A549 (cell line): ENCODE data around the gene ALDH1A1. TPM values are rescaled to one million over a fixed set of nuclear protein-coding genes. Genes with fewer than 3 reads are reported as not detected.

Experiments
- ATAC-seq, 2 experiments: fragments of 200-7000 bp in 1 of 2; fragments of >200 bp in 1 of 2; cut with Nextera tagmentation in 1 of 2; cut with Tn5 transposase in 1 of 2; 3 replicates each; pipeline versions ENCODE4 v1.8.0 to v1.9.1; 2018 to 2020; ENCODE audit warnings: mild to moderate bottlenecking in 1 of 2, moderate library complexity in 1 of 2
- CTCF ChIA-PET: fragments of 300-600 bp; sonication (Branson Sonifier 250); formaldehyde crosslinking; extraction: SDS; loops from one replicate; lab custom pipeline; 2021; ENCODE audit warnings: antibody characterized with exemption, inconsistent platforms; lab: Yijun Ruan, JAX
- POLR2A ChIA-PET: fragments of 350-600 bp; formaldehyde crosslinking; extraction: SDS; loops from one replicate; lab custom pipeline; 2021; ENCODE audit warnings: antibody characterized with exemption, inconsistent platforms; lab: Yijun Ruan, JAX
- DNase-seq, 2 experiments: peaks; one replicate each; pipeline versions ENCODE4 v3.0.0 to v3.0.0-alpha.2; 2011 to 2016; ENCODE audit warnings: low read depth in 1 of 2, low spot score in 1 of 2
- FAIRE-seq: peaks from 2 replicates; lab custom pipeline; 2011; peaks lifted over from hg19 to GRCh38; lab: Jason Lieb, UNC
- H3K27ac ChIP-seq, 2 experiments: fragments of >200 bp; sonication (Bioruptor Twin); formaldehyde crosslinking; 3 replicates each; pipeline ENCODE4 v1.5.1; 2016 to 2017
- H3K4me1 ChIP-seq: fragments of >200 bp; sonication (Bioruptor Twin); formaldehyde crosslinking; 3 replicates; pipeline ENCODE4 v1.6.1; 2016
- H3K4me2 ChIP-seq: fragments of >200 bp; sonication (Bioruptor Twin); formaldehyde crosslinking; 3 replicates; pipeline ENCODE4 v1.6.1; 2016
- H3K4me3 ChIP-seq: fragments of >200 bp; sonication (Bioruptor Twin); formaldehyde crosslinking; 3 replicates; pipeline ENCODE4 v1.5.1; 2016
- H3K9me3 ChIP-seq: fragments of >200 bp; sonication (Bioruptor Twin); formaldehyde crosslinking; 3 replicates; pipeline ENCODE4 v1.6.1; 2016
- CBX2 ChIP-seq: fragments of 200-600 bp; sonication (generic); IDR thresholded peaks from 2 replicates; pipeline ENCODE4 v1.6.1; 2016; ENCODE audit warnings: low read depth, mild to moderate bottlenecking, borderline replicate concordance
- CEBPB ChIP-seq, 2 experiments: fragments of >200 bp in 1 of 2; sonication (Bioruptor Twin) in 1 of 2; formaldehyde crosslinking in 1 of 2; IDR thresholded peaks; 2 replicates each; pipeline ENCODE4 v1.6.1; 2012 to 2016
- GATA3 ChIP-seq: IDR thresholded peaks from 2 replicates; pipeline ENCODE4 v1.6.1; 2012; ENCODE audit warnings: borderline replicate concordance
- HDAC2 ChIP-seq: fragments of 200-600 bp; sonication (generic); IDR thresholded peaks from 2 replicates; pipeline ENCODE4 v1.6.1; 2016
- HOXA7 ChIP-seq: fragments of 250-450 bp; sonication (Bioruptor Pico); IDR thresholded peaks from 2 replicates; pipeline ENCODE4 v1.5.0; 2020; ENCODE audit warnings: mild to moderate bottlenecking, moderate library complexity
- JUN ChIP-seq, 2 experiments: fragments of >200 bp; sonication (Bioruptor Twin); formaldehyde crosslinking; IDR thresholded peaks; 2 replicates in 1 of 2; 3 replicates in 1 of 2; pipeline ENCODE4 v1.6.1; 2016 to 2017
- NFE2L2 ChIP-seq: fragments of 150-350 bp; conservative IDR thresholded peaks from 2 replicates; pipeline ENCODE4 v1.6.1; 2014; ENCODE audit warnings: low read length
- RFX5 ChIP-seq: fragments of 450-650 bp; IDR thresholded peaks from 2 replicates; pipeline ENCODE4 v1.7.1; 2014; ENCODE audit warnings: antibody characterized with exemption, mild to moderate bottlenecking, moderate library complexity
- RNF2 ChIP-seq: fragments of 200-600 bp; sonication (generic); IDR thresholded peaks from 2 replicates; pipeline ENCODE4 v1.6.1; 2016; ENCODE audit warnings: low read depth, mild to moderate bottlenecking, antibody characterized with exemption, moderate library complexity, borderline replicate concordance
- SMC3 ChIP-seq: fragments of >200 bp; sonication (Bioruptor Twin); formaldehyde crosslinking; IDR thresholded peaks from 3 replicates; pipeline ENCODE4 v1.6.1; 2018; ENCODE audit warnings: inconsistent platforms
- TFCP2L1 ChIP-seq: fragments of 250-450 bp; sonication (Bioruptor Pico); IDR thresholded peaks from 2 replicates; pipeline ENCODE4 v1.5.0; 2021; ENCODE audit warnings: mild to moderate bottlenecking
- ZFP36 ChIP-seq: fragments of 450-650 bp; IDR thresholded peaks from 2 replicates; pipeline ENCODE4 v1.6.1; 2014; ENCODE audit warnings: borderline replicate concordance; ENCODE audit not compliant: partially characterized antibody
- ZNF302 ChIP-seq: fragments of 250-450 bp; sonication (Bioruptor Pico); IDR thresholded peaks from 2 replicates; pipeline ENCODE4 v1.9.0; 2021; ENCODE audit warnings: inconsistent platforms, mild to moderate bottlenecking, moderate library complexity
- WGBS: methylation state at CpG from one replicate; pipeline ENCODE4 v1.1.6; 2017; ENCODE audit errors: missing lambda C conversion rate; 5-methylcytosine and 5-hydroxymethylcytosine counted together
- polyA plus RNA-seq, 4 experiments: library from polyadenylated mRNA; depleted of rRNA in 3 of 4; stranded (reverse); fragments of >200 nt; fragmentation: RNase III in 1 of 4; extraction: RNeasy Plus Mini Kit Qiagen cat#74134 plus additional on column Dnase treatment in 1 of 4; gene quantifications; 2 replicates in 3 of 4; 3 replicates in 1 of 4; pipeline ENCODE4 v1.2.3, GENCODE V29; 2011 to 2017
- TF ChIP-seq, protein P1 (sequence below): fragments of >200 bp; sonication (Bioruptor Twin); formaldehyde crosslinking; IDR thresholded peaks from 3 replicates; pipeline ENCODE4 v1.6.1; 2016
- TF ChIP-seq, protein P2 (sequence below): fragments of 450-650 bp; IDR thresholded peaks from 2 replicates; pipeline ENCODE4 v1.6.1; 2014; ENCODE audit warnings: antibody characterized with exemption
- TF ChIP-seq, protein P3 (sequence below): fragments of 250-450 bp; sonication (Bioruptor Pico); IDR thresholded peaks from 2 replicates; pipeline ENCODE4 v1.5.0; 2020; ENCODE audit warnings: low read depth, mild to moderate bottlenecking, moderate library complexity

Gene ALDH1A1
- polyA plus RNA-seq, 2 of the 4 experiments (the other 2 are of a cell fraction), result 8,617 to 9,987 TPM

DNA sequence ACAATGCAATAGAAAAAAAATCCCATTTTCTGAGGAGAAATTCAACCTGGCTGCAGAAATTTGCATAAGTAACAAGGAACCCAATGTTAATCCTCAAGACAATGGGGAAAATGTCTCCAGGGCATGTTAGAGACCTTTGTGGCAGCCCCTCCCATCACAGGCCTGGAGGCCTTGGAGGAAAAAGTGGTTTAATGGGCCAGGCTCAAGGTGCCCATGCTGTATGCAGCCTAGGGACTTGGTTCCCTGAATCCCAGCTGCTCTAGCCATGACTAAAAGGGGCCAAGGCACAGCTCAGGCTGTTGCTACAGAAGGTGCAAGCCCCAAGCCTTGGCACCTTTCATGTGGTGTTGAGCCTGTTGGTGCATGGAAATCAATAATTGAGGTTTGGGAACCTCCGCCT, 66.5 kb downstream of the ALDH1A1 start:
- Histone ChIP-seq H3K4me1 (peaks cover 17% of the 10 kb centered on the region; the same call in 2 of the 3 replicates), H3K4me2 (no peak overlapping the region), H3K4me3 (no peak overlapping the region), H3K9me3 (peaks cover 2% of the 10 kb centered on the region; the same call in 1 of the 3 replicates), H3K27ac (no peak overlapping the region)
- DNase-seq (no peak), ATAC-seq (0 out of 6 replicates have a peak, but pooled peaks of 1 of the 2 experiments have one; percentile 0), FAIRE-seq (no peak)
- peak; percentile 53 for TF ChIP-seq ZFP36
- TF ChIP-seq, protein P1, sequence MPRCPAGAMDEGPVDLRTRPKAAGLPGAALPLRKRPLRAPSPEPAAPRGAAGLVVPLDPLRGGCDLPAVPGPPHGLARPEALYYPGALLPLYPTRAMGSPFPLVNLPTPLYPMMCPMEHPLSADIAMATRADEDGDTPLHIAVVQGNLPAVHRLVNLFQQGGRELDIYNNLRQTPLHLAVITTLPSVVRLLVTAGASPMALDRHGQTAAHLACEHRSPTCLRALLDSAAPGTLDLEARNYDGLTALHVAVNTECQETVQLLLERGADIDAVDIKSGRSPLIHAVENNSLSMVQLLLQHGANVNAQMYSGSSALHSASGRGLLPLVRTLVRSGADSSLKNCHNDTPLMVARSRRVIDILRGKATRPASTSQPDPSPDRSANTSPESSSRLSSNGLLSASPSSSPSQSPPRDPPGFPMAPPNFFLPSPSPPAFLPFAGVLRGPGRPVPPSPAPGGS, result no peak
- WGBS, result 100% methylated on average over 1 of the region's 1 CpG
- ChIA-PET POLR2A (no interaction called here), CTCF (interaction anchor here (1.3 kb wide), 1 partner anchor 15 kb away, joined by 4 read pairs; no protein-coding TSS in a partner anchor)

DNA sequence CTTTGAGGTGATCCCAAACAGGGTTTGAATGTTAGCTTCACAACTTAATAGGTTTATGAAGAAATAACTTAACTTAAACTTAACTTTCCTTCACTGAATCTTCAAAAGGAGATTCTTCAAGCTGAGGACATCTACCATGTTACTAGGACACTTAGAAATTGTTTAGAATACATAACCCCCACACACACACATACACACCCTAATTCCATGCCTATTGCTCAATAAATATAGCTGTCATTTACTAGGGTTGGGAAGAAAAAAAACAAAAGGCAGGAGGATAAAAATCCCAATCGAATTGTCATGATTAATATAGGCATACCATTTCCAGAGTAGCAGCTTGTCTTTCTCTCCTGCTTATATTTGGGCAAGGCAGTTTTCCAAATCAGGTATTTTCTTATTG, 68.3 kb downstream of the ALDH1A1 start:
- Histone ChIP-seq H3K4me2 (no peak overlapping the region), H3K4me3 (no peak overlapping the region), H3K4me1 (peaks cover 14% of the 10 kb centered on the region; the same call in 2 of the 3 replicates), H3K27ac (no peak overlapping the region; a peak in 1 of 6 replicates), H3K9me3 (peaks cover 2% of the 10 kb centered on the region; the same call in 1 of the 3 replicates)
- TF ChIP-seq ZNF302 (CRISPR knock-in tag), result no peak
- 0 out of 4 replicates have a peak, but pooled peaks of 1 of the 2 experiments have one; percentile 15 for TF ChIP-seq CEBPB (IDR thresholded peaks at IDR 0.05)
- FAIRE-seq, result no peak
- POLR2A ChIA-PET, result no interaction called here
- CTCF ChIA-PET, result interaction anchor here (1.2 to 3.6 kb wide), 2 partner anchors 12 to 316 kb away, joined by 4 to 22 read pairs; no protein-coding TSS in a partner anchor
- no peak for ATAC-seq
- no peak for DNase-seq
- WGBS, result 17% methylated on average over 1 of the region's 1 CpG

DNA sequence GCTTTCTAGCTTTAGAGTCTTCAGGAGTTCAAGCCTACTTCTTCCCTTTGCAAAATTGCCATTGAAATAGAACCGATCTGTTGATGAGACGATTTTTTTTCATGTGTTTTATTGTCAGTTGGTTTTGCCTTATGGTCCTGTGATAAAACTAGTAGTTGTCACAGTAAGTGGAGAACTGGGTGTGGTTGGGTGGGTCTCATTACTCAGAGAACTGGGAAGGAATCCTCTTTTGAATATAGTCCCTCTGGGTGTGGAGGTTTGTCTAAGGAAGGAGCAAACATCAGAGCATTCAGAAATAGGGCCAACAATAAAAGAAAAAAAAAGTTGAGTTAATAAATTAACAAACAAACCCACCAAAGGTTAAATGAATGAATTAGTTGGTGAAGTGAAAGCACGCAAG, 69.0 kb downstream of the ALDH1A1 start:
- no peak for ATAC-seq
- no peak for DNase-seq
- Histone ChIP-seq H3K4me2 (no peak overlapping the region), H3K27ac (no peak overlapping the region), H3K9me3 (peaks cover 2% of the 10 kb centered on the region; the same call in 1 of the 3 replicates), H3K4me3 (no peak overlapping the region), H3K4me1 (peaks cover 14% of the 10 kb centered on the region; the same call in 2 of the 3 replicates)
- ChIA-PET POLR2A (no interaction called here), CTCF (interaction anchor here (1.2 to 3.6 kb wide), 2 partner anchors 11 to 316 kb away, joined by 4 to 22 read pairs; no protein-coding TSS in a partner anchor)
- 77% methylated on average over 3 of the region's 3 CpGs for WGBS
- no peak for FAIRE-seq
- TF ChIP-seq NFE2L2, result no peak
- TF ChIP-seq, protein P2, sequence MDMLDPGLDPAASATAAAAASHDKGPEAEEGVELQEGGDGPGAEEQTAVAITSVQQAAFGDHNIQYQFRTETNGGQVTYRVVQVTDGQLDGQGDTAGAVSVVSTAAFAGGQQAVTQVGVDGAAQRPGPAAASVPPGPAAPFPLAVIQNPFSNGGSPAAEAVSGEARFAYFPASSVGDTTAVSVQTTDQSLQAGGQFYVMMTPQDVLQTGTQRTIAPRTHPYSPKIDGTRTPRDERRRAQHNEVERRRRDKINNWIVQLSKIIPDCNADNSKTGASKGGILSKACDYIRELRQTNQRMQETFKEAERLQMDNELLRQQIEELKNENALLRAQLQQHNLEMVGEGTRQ, result no peak
- TF ChIP-seq HDAC2, result no peak
- no peak for TF ChIP-seq JUN (IDR thresholded peaks at IDR 0.05)
- no peak for TF ChIP-seq HOXA7
- TF ChIP-seq GATA3, result no peak
- TF ChIP-seq, protein P3, sequence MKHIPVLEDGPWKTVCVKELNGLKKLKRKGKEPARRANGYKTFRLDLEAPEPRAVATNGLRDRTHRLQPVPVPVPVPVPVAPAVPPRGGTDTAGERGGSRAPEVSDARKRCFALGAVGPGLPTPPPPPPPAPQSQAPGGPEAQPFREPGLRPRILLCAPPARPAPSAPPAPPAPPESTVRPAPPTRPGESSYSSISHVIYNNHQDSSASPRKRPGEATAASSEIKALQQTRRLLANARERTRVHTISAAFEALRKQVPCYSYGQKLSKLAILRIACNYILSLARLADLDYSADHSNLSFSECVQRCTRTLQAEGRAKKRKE (CRISPR knock-in tag), result no peak
- TF ChIP-seq RNF2, result no peak
- TF ChIP-seq RFX5, result no peak
- no peak for TF ChIP-seq TFCP2L1 (CRISPR knock-in tag)
- TF ChIP-seq CBX2, result no peak
- no peak for TF ChIP-seq SMC3
- TF ChIP-seq CEBPB (IDR thresholded peaks at IDR 0.05), result no peak
- TF ChIP-seq, all 56 proteins: peak for 0
